Endothelial cell of umbilical vein (primary cell): ENCODE data around the gene STAT1.

ENCODE experiments used
- CTCF ChIP-seq, 2 donors: IDR thresholded peaks; 1 replicate in 1 of 2; 2 replicates in 1 of 2; pipeline ENCODE4 v1.5.1; 2011; ENCODE audit warnings: low read length in 2 of 2, mild to moderate bottlenecking in 2 of 2, moderate library complexity in 2 of 2, control low read depth in 1 of 2, inconsistent platforms in 1 of 2, low read depth in 1 of 2; ENCODE audit not compliant: insufficient read depth in 1 of 2; ENCODE audit errors: extremely low read depth in 1 of 2
- EZH2 ChIP-seq: IDR thresholded peaks from 2 replicates; pipeline ENCODE4 v1.6.1; 2012; ENCODE audit warnings: borderline replicate concordance, low read depth, mild to moderate bottlenecking, moderate library complexity, low read length, inconsistent platforms; ENCODE audit not compliant: severe bottlenecking
- POLR2A ChIP-seq: IDR thresholded peaks from 2 replicates; pipeline ENCODE4 v1.6.1; 2012; ENCODE audit warnings: low read depth, mild to moderate bottlenecking, control low read depth, low read length
- POLR2AphosphoS5 ChIP-seq: IDR thresholded peaks from 2 replicates; pipeline ENCODE4 v1.6.1; 2012; ENCODE audit warnings: low read depth, mild to moderate bottlenecking, control low read depth, low read length, moderate library complexity; ENCODE audit not compliant: insufficient read depth

DNA sequence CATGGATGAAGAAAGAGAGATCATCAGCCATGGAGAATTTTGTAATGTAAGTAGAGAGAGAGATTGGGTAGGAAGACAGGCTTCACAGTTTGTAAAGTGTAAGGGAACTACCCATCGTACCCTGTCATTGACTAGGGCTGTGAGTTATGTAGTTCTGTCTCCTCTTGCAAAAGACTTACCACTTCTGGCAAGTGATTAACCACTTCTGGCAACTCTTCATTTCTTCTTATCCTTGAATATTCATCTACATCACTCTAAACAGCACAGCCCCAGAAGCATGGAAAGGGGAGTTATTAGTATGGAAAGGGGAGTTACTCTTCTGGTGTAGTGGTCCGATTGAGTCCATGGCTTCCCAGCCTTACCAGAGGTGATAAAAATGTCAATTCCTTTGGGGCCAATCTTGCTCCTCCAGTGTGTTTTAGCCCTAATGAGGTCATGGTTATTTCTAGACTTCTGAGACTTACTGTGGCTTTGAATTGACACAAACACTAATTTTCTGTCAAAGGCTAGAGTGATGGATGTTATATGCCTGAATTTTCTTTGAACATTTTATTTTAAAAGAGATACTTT, 52.0 kb downstream of the STAT1 start:
- TF ChIP-seq POLR2AphosphoS5 = no peak
- TF ChIP-seq POLR2A = peak; percentile 4
- no peak for TF ChIP-seq CTCF (IDR thresholded peaks at IDR 0.05; ENCODE audit: extremely low read depth in 1 of 2, insufficient read depth in 1 of 2, low read depth in 1 of 2, low read length in 2 of 2)
- TF ChIP-seq EZH2 = no peak
